ENCODE data around the gene KTN1.

DNA sequence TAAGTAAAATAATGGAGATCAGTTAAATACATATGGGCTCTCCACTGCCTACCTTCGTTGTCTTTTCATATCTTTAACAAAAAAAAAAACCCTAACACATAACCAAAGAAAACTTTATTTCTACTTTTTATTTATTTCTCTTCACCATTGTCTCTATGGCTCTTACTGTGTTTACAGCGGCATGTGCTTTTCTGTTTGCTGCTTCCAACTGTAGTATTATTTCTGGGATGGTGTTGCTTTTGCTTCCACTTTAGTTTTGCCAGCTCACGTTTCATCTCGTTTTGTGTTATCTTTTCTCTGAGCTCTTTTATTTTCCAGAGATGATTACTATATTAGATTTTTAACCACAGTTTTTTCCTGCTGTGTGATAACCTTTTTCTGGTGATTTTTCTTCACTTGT, 46.1 kb downstream of the KTN1 start:
- no peak for TF ChIP-seq SP1 (IDR thresholded peaks at IDR 0.05)
- TF ChIP-seq FOXA1 (IDR thresholded peaks at IDR 0.05), result no peak

All from HEK293T (cell line).